CD4-positive, alpha-beta T cell treated with Interleukin-6 for 4 hours (primary cell): ENCODE data around the gene IMP4.

Experiments
- DNase-seq: peaks from one replicate; pipeline ENCODE4 v3.0.0-alpha.2; 2020; ENCODE audit warnings: mixed read lengths

Gene IMP4

GRCh38 chr2:130336877-130337734 lies 5.6 kb upstream of the IMP4 start:
- peak; percentile 38 for DNase-seq

GRCh38 chr2:130337735-130338325 lies 4.9 kb upstream of the IMP4 start:
- DNase-seq = no peak

- no peak for DNase-seq
Observed at GRCh38 chr2:130338793-130339345, 3.8 kb upstream of the IMP4 start.

- no peak for DNase-seq
Observed at GRCh38 chr2:130339885-130340745, 2.6 kb upstream of the IMP4 start.

GRCh38 chr2:130341562-130342019 lies 1.1 kb upstream of the IMP4 start:
- peak; percentile 48 for DNase-seq

- peak; percentile 85 for DNase-seq
Observed at GRCh38 chr2:130342020-130342532, 621 bp upstream of the IMP4 start.

GRCh38 chr2:130344578-130344977 lies 1.9 kb downstream of the IMP4 start:
- DNase-seq = no peak

- DNase-seq = no peak
Observed at GRCh38 chr2:130345091-130345490, 2.4 kb downstream of the IMP4 start.

- DNase-seq = no peak
Observed at GRCh38 chr2:130345611-130346010, 2.9 kb downstream of the IMP4 start.

- DNase-seq = no peak
Observed at GRCh38 chr2:130346041-130346740, 3.5 kb downstream of the IMP4 start.

- DNase-seq = no peak
Observed at GRCh38 chr2:130346741-130347066, 4.0 kb downstream of the IMP4 start.

GRCh38 chr2:130347220-130347925 lies 4.7 kb downstream of the IMP4 start:
- no peak for DNase-seq

GRCh38 chr2:130349174-130349573 lies 6.5 kb downstream of the IMP4 start:
- DNase-seq = no peak

- no peak for DNase-seq
Observed at GRCh38 chr2:130351711-130352110, 9.0 kb downstream of the IMP4 start.

GRCh38 chr2:130352237-130352636 lies 9.5 kb downstream of the IMP4 start:
- DNase-seq = no peak

GRCh38 chr2:130353291-130354138 lies 10.8 kb downstream of the IMP4 start:
- no peak for DNase-seq

GRCh38 chr2:130354139-130354428 lies 11.4 kb downstream of the IMP4 start:
- DNase-seq = no peak

- DNase-seq = no peak
Observed at GRCh38 chr2:130355172-130355577, 12.5 kb downstream of the IMP4 start.

- DNase-seq = peak; percentile 67
Observed at GRCh38 chr2:130355578-130356431, 13.1 kb downstream of the IMP4 start, which contains the start of gene PTPN18. Gene PTPN18 (plus strand): TSS chr2:130356056. CDS start chr2:130356108, 52 bp downstream.

GRCh38 chr2:130357864-130358263 lies 15.2 kb downstream of the IMP4 start:
- no peak for DNase-seq
